Panc1 (cell line): ENCODE results near the gene DGCR8. TPM values are rescaled to one million over a fixed set of nuclear protein-coding genes. Genes with fewer than 3 reads are reported as not detected.

Source experiments
- ATAC-seq: fragments of 200-7000 bp; cut with Tn5 transposase; 2 replicates; pipeline ENCODE4 v1.9.1; 2020; ENCODE audit warnings: mild to moderate bottlenecking, moderate library complexity
- BruUV-seq: library from RNA; stranded (reverse); fragments of 400-500 nt; replicated peaks from 2 replicates; lab custom pipeline; 2021; lab: Mats Ljungman, UMichigan
- CTCF ChIA-PET: fragments of 300-600 bp; sonication (Branson Sonifier 250); formaldehyde crosslinking; loops from one replicate; lab custom pipeline; 2022; ENCODE audit warnings: antibody characterized with exemption; lab: Charles Lee
- POLR2A ChIA-PET: fragments of 300-600 bp; sonication (Branson Sonifier 250); formaldehyde crosslinking; loops from one replicate; lab custom pipeline; 2022; ENCODE audit warnings: antibody characterized with exemption; lab: Charles Lee
- DNase-seq: peaks from one replicate; pipeline ENCODE4 v3.0.0-alpha.2; 2010; ENCODE audit warnings: low read depth, low spot score
- H3K27ac ChIP-seq: 2 replicates; pipeline ENCODE4 v1.5.1; 2011; ENCODE audit warnings: mild to moderate bottlenecking, low read length, inconsistent platforms
- H3K27me3 ChIP-seq: fragments of 200-500 bp; sonication (Bioruptor generic); 2 replicates; pipeline ENCODE4 v1.6.0; 2014; ENCODE audit warnings: low read length, inconsistent platforms; ENCODE audit not compliant: control insufficient read depth, insufficient read depth
- H3K36me3 ChIP-seq: fragments of 200-500 bp; sonication (Bioruptor generic); 2 replicates; pipeline ENCODE4 v1.5.1; 2014; ENCODE audit warnings: inconsistent platforms, mild to moderate bottlenecking, low read length, moderate library complexity; ENCODE audit not compliant: control insufficient read depth, insufficient read depth
- H3K4me1 ChIP-seq: 2 replicates; pipeline ENCODE4 v1.5.1; 2011; ENCODE audit warnings: inconsistent platforms, mild to moderate bottlenecking, low read length, moderate library complexity; ENCODE audit not compliant: control insufficient read depth, insufficient read depth
- H3K4me3 ChIP-seq, 2 experiments: 2 replicates each; pipeline ENCODE4 v1.5.1; 2011 to 2012; ENCODE audit warnings: low read depth in 2 of 2, low read length in 2 of 2, mild to moderate bottlenecking in 2 of 2, inconsistent platforms in 1 of 2, moderate library complexity in 1 of 2
- H3K9me3 ChIP-seq: fragments of 200-500 bp; sonication (Bioruptor generic); 2 replicates; pipeline ENCODE4 v1.5.1; 2014; ENCODE audit warnings: low read depth, mild to moderate bottlenecking, inconsistent platforms, low read length, moderate library complexity; ENCODE audit not compliant: control insufficient read depth, insufficient read depth
- POLR2AphosphoS5 ChIP-seq: IDR thresholded peaks from 2 replicates; pipeline ENCODE4 v1.6.1; 2012; ENCODE audit warnings: mild to moderate bottlenecking, low read depth, low read length, moderate library complexity
- SIN3A ChIP-seq: IDR thresholded peaks from 2 replicates; pipeline ENCODE4 v1.6.1; 2012; ENCODE audit warnings: low read depth, mild to moderate bottlenecking, low read length, moderate library complexity, borderline replicate concordance; ENCODE audit not compliant: insufficient read depth
- TCF7L2 ChIP-seq: IDR thresholded peaks from 2 replicates; pipeline ENCODE4 v1.6.1; 2011; ENCODE audit warnings: mild to moderate bottlenecking, low read depth, low read length, inconsistent platforms
- in situ Hi-C: cut with HindIII; loops from 2 replicates; pipeline ENCODE4 v1.10.0; 2016; ENCODE audit warnings: low sequenced_read_pairs, low pct_unique_long_range_greater_than_20kb
- intact Hi-C: fragments of 100-400 bp; cut with micrococcal nuclease; formaldehyde crosslinking; loops from one replicate; pipeline ENCODE4 v1.10.0; 2022; ENCODE audit not compliant: unreplicated experiment
- total RNA-seq: library from RNA; stranded (reverse); gene quantifications from one replicate; pipeline ENCODE4 v1.2.1, GENCODE V29; 2021; ENCODE audit not compliant: unreplicated experiment
- TF ChIP-seq, protein P1 (sequence below): fragments of 450-650 bp; IDR thresholded peaks from 2 replicates; pipeline ENCODE4 v1.5.1; 2017; ENCODE audit warnings: mild to moderate bottlenecking
- TF ChIP-seq, protein P2 (sequence below), 2 experiments: IDR thresholded peaks; 2 replicates each; pipeline ENCODE4 v1.6.1; 2011 to 2012; ENCODE audit warnings: low read depth in 2 of 2, control low read depth in 1 of 2, low read length in 1 of 2, mild to moderate bottlenecking in 1 of 2, moderate library complexity in 1 of 2; ENCODE audit not compliant: insufficient read depth in 1 of 2

The DGCR8 gene
- total RNA-seq, 1 experiment from 2014 or later: 35.0 TPM

DNA sequence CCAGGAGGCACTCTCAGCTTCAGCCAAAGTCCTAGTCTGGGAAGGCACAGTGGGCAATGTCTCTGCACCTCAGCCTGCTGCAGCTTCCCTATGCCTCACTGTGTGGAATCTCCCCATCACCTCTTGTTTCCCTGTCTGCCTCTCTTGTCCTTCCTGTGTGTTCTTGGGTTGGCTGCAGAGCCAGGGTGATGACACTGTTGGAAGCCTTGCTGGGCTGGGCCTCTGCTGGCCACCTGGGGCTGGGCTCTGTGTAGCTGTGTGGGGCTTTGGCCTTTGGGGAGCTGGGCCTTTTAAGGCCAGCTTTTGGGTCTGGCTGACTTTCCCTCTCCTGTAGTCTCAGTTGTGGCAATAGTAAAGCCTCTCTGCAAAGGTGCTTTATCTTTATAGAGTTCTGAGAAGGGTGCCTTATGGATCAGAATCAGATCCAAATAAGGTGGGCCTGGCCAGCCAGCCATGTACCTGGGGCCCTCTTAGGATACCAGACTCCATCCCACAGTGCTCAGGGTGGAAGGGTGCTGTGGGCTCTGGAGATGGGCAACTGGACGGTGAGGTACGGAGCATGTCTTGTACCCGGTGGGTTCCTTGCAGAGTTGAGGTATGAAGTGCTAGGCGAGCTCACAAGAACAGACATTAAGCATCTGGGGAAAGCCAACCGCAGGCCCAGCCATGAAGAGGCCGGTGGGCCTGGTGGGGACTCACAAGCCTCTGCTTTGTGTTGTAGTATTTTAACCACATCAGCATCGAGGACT is 25.6 kb downstream of the DGCR8 start:
- in situ Hi-C loops (no loop called here), intact Hi-C loops (no loop called here)
- DNase-seq (no peak), ATAC-seq (no peak)
- no TSS peak for BruUV-seq
- Histone ChIP-seq H3K9me3 (no peaks in the 10 kb centered on the region), H3K27ac (no peak overlapping the region), H3K4me1 (no peaks in the 10 kb centered on the region), H3K27me3 (no peaks in the 10 kb centered on the region), H3K36me3 (peaks cover 6% of the 10 kb centered on the region), H3K4me3 (no peak overlapping the region)
- TF ChIP-seq, protein P1, sequence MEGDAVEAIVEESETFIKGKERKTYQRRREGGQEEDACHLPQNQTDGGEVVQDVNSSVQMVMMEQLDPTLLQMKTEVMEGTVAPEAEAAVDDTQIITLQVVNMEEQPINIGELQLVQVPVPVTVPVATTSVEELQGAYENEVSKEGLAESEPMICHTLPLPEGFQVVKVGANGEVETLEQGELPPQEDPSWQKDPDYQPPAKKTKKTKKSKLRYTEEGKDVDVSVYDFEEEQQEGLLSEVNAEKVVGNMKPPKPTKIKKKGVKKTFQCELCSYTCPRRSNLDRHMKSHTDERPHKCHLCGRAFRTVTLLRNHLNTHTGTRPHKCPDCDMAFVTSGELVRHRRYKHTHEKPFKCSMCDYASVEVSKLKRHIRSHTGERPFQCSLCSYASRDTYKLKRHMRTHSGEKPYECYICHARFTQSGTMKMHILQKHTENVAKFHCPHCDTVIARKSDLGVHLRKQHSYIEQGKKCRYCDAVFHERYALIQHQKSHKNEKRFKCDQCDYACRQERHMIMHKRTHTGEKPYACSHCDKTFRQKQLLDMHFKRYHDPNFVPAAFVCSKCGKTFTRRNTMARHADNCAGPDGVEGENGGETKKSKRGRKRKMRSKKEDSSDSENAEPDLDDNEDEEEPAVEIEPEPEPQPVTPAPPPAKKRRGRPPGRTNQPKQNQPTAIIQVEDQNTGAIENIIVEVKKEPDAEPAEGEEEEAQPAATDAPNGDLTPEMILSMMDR: no peak
- TF ChIP-seq, protein P2, sequence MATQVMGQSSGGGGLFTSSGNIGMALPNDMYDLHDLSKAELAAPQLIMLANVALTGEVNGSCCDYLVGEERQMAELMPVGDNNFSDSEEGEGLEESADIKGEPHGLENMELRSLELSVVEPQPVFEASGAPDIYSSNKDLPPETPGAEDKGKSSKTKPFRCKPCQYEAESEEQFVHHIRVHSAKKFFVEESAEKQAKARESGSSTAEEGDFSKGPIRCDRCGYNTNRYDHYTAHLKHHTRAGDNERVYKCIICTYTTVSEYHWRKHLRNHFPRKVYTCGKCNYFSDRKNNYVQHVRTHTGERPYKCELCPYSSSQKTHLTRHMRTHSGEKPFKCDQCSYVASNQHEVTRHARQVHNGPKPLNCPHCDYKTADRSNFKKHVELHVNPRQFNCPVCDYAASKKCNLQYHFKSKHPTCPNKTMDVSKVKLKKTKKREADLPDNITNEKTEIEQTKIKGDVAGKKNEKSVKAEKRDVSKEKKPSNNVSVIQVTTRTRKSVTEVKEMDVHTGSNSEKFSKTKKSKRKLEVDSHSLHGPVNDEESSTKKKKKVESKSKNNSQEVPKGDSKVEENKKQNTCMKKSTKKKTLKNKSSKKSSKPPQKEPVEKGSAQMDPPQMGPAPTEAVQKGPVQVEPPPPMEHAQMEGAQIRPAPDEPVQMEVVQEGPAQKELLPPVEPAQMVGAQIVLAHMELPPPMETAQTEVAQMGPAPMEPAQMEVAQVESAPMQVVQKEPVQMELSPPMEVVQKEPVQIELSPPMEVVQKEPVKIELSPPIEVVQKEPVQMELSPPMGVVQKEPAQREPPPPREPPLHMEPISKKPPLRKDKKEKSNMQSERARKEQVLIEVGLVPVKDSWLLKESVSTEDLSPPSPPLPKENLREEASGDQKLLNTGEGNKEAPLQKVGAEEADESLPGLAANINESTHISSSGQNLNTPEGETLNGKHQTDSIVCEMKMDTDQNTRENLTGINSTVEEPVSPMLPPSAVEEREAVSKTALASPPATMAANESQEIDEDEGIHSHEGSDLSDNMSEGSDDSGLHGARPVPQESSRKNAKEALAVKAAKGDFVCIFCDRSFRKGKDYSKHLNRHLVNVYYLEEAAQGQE (IDR thresholded peaks at IDR 0.05; ENCODE audit: insufficient read depth in 1 of 2, low read depth in 2 of 2, low read length in 1 of 2): no peak
- no peak for TF ChIP-seq TCF7L2
- no peak for TF ChIP-seq SIN3A
- TF ChIP-seq POLR2AphosphoS5: no peak
- POLR2A ChIA-PET: no interaction called here
- CTCF ChIA-PET: no interaction called here

DNA sequence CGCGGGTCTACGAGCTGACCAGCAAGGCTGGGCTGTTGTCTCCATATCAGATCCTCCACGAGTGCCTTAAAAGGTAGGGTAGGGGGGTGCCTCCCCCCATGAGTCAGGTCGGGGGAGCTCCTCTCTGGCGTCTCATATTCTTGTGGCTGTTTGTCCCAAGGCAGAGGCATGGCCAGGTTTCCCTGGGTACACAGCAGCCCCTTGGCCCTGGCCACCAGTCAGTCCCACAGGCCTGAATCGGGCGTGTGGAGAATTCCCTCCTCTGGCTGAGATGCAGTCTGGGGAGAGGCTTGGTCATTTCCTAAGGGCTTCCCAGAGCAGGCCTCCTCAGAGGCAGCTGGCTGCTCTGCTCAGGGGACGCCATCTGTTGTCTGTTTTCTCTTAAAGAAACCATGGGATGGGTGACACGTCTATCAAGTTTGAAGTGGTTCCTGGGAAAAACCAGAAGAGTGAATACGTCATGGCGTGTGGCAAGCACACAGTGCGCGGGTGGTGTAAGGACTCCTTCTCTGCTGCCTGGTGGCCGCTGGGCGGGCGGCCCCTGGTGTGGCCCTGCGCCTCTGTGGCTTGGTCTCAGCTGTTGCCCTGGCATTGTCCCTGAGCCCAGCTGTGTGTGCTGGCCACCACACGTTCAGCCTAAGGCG is 26.3 kb downstream of the DGCR8 start:
- ChIA-PET POLR2A (no interaction called here), CTCF (no interaction called here)
- TF ChIP-seq TCF7L2 (no peak), POLR2AphosphoS5 (no peak), SIN3A (no peak)
- TF ChIP-seq, protein P1: no peak
- TF ChIP-seq, protein P2 (IDR thresholded peaks at IDR 0.05; ENCODE audit: insufficient read depth in 1 of 2, low read depth in 2 of 2, low read length in 1 of 2): no peak
- in situ Hi-C loops: no loop called here
- H3K4me3 ChIP-seq: no peak overlapping the region
- no peak for ATAC-seq
- no peaks in the 10 kb centered on the region for H3K4me1 ChIP-seq
- no peaks in the 10 kb centered on the region for H3K27me3 ChIP-seq
- no peak for DNase-seq
- intact Hi-C loops: no loop called here
- H3K27ac ChIP-seq: no peak overlapping the region
- no peaks in the 10 kb centered on the region for H3K9me3 ChIP-seq
- BruUV-seq: no TSS peak
- peaks cover 3% of the 10 kb centered on the region for H3K36me3 ChIP-seq
